WTC11 (cell line): ENCODE results near the gene LRRN4.

Experiments used
- CTCF ChIP-seq: fragments of 200-600 bp; IDR thresholded peaks from 2 replicates; pipeline ENCODE4 v1.8.0; 2022; ENCODE audit warnings: antibody characterized with exemption
- ELF4 ChIP-seq: sonication (generic); formaldehyde crosslinking; IDR thresholded peaks from 2 replicates; pipeline ENCODE4 v1.8.1; 2022; ENCODE audit warnings: low read depth, mild to moderate bottlenecking, moderate library complexity, missing genetic modification reagents
- HMGXB4 ChIP-seq: sonication (generic); formaldehyde crosslinking; IDR thresholded peaks from 2 replicates; pipeline ENCODE4 v1.8.1; 2023; ENCODE audit warnings: mild to moderate bottlenecking, moderate library complexity, missing genetic modification reagents
- JUN ChIP-seq: sonication (generic); formaldehyde crosslinking; IDR thresholded peaks from 2 replicates; pipeline ENCODE4 v1.8.0; 2023; ENCODE audit warnings: mild to moderate bottlenecking, missing genetic modification reagents
- NR2C2 ChIP-seq: sonication (generic); formaldehyde crosslinking; IDR thresholded peaks from 2 replicates; pipeline ENCODE4 v1.8.0; 2022; ENCODE audit warnings: mild to moderate bottlenecking, missing genetic modification reagents
- PRDM15 ChIP-seq: sonication (generic); formaldehyde crosslinking; IDR thresholded peaks from 2 replicates; pipeline ENCODE4 v1.8.0; 2022; ENCODE audit warnings: missing genetic modification reagents

- TF ChIP-seq JUN = no peak
- no peak for TF ChIP-seq PRDM15 (CRISPR knock-in tag)
- no peak for TF ChIP-seq ELF4 (CRISPR knock-in tag)
- TF ChIP-seq CTCF = no peak
- TF ChIP-seq HMGXB4 (CRISPR knock-in tag) = no peak
- no peak for TF ChIP-seq NR2C2 (CRISPR knock-in tag)
Observed at GRCh38 chr20:6074784-6075183, 20.9 kb upstream of the LRRN4 start.
